HCT116 (cell line): ENCODE results near the gene CDH4. TPM values are rescaled to one million over a fixed set of nuclear protein-coding genes. Genes with fewer than 3 reads are reported as not detected.

Source experiments
- ATAC-seq: fragments of 200-7000 bp; cut with Tn5 transposase; 2 replicates; pipeline ENCODE4 v1.9.1; 2020; ENCODE audit warnings: mild to moderate bottlenecking, moderate library complexity
- BruUV-seq: library from RNA; stranded (reverse); fragments of 400-500 nt; replicated peaks from 2 replicates; lab custom pipeline; 2021; lab: Mats Ljungman, UMichigan
- CTCF ChIA-PET: fragments of 300-600 bp; sonication (Branson Sonifier 250); formaldehyde crosslinking; loops from one replicate; lab custom pipeline; 2021; ENCODE audit warnings: antibody characterized with exemption; lab: Charles Lee
- POLR2A ChIA-PET: fragments of 300-600, 350-600 bp; sonication (Branson Sonifier 250); formaldehyde crosslinking; loops from one replicate; lab custom pipeline; 2021; ENCODE audit warnings: antibody characterized with exemption; lab: Charles Lee
- RAD21 ChIA-PET, 2 experiments: fragments of 300-600 bp; sonication (Branson Sonifier 250); formaldehyde crosslinking; loops; one replicate each; lab custom pipeline; 2023; ENCODE audit warnings: low total read pairs in 2 of 2; ENCODE audit not compliant: uncharacterized antibody in 2 of 2, unreplicated experiment in 2 of 2, low non-redundant PET in 1 of 2; lab: Charles Lee
- DNase-seq: peaks from one replicate; pipeline ENCODE4 v3.0.0-alpha.2; 2010; ENCODE audit warnings: low read depth, low spot score
- H2AFZ ChIP-seq: fragments of 200-600 bp; shearing (Covaris generic), sonication (generic); 2 replicates; pipeline ENCODE4 v1.6.1; 2017; ENCODE audit warnings: low read depth, mixed run types, mixed read lengths, antibody characterized with exemption, low read length; ENCODE audit not compliant: poor library complexity, severe bottlenecking
- H3K27ac ChIP-seq: 2 replicates; pipeline ENCODE4 v1.5.1; 2012; ENCODE audit warnings: low read depth, low read length
- H3K27me3 ChIP-seq: fragments of 200-600 bp; sonication (generic); 2 replicates; pipeline ENCODE4 v1.6.1; 2016; ENCODE audit warnings: mixed run types, low read length, mixed read lengths; ENCODE audit not compliant: insufficient read depth
- H3K36me3 ChIP-seq, 2 experiments: fragments of 200-500 bp in 1 of 2; fragments of 200-600 bp in 1 of 2; sonication (Bioruptor generic) in 1 of 2; sonication (generic) in 1 of 2; 2 replicates each; pipeline versions ENCODE4 v1.5.1 to v1.6.1; 2014 to 2016; ENCODE audit warnings: low read length in 2 of 2, inconsistent platforms in 1 of 2, mixed read lengths in 1 of 2, mixed run types in 1 of 2; ENCODE audit not compliant: insufficient read depth in 2 of 2, control insufficient read depth in 1 of 2
- H3K4me1 ChIP-seq, 2 experiments: fragments of 200-600 bp in 1 of 2; sonication (generic) in 1 of 2; 2 replicates each; pipeline versions ENCODE4 v1.5.1 to v1.6.1; 2012 to 2017; ENCODE audit warnings: low read length in 2 of 2, inconsistent platforms in 1 of 2, mild to moderate bottlenecking in 1 of 2, mixed read lengths in 1 of 2, mixed run types in 1 of 2, moderate library complexity in 1 of 2; ENCODE audit not compliant: insufficient read depth in 2 of 2, control insufficient read depth in 1 of 2
- H3K4me2 ChIP-seq: fragments of 200-600 bp; sonication (generic); 2 replicates; pipeline ENCODE4 v1.6.1; 2017; ENCODE audit warnings: mixed run types, low read length, mixed read lengths
- H3K4me3 ChIP-seq, 2 experiments: fragments of 200-600 bp in 1 of 2; sonication (generic) in 1 of 2; replicated peaks in 1 of 2; 2 replicates each; pipeline ENCODE4 v1.5.1; 2011 to 2016; ENCODE audit warnings: low read length in 2 of 2, control low read depth in 1 of 2, low read depth in 1 of 2, mild to moderate bottlenecking in 1 of 2, mixed read lengths in 1 of 2, mixed run types in 1 of 2
- H3K79me2 ChIP-seq: fragments of 200-600 bp; sonication (generic); 2 replicates; pipeline ENCODE4 v1.6.1; 2017; ENCODE audit warnings: mild to moderate bottlenecking, mixed run types, low read length, moderate library complexity, mixed read lengths; ENCODE audit not compliant: insufficient read depth
- H3K9ac ChIP-seq: fragments of 200-600 bp; sonication (generic); 2 replicates; pipeline ENCODE4 v1.6.1; 2016; ENCODE audit warnings: low read length, mixed read lengths
- H3K9me2 ChIP-seq: fragments of 200-600 bp; sonication (generic), shearing (Covaris generic); 2 replicates; pipeline ENCODE4 v1.6.1; 2017; ENCODE audit warnings: mixed run types, mild to moderate bottlenecking, moderate library complexity; ENCODE audit not compliant: insufficient read depth
- H3K9me3 ChIP-seq, 2 experiments: fragments of 200-500 bp in 1 of 2; fragments of 200-600 bp in 1 of 2; sonication (Bioruptor generic) in 1 of 2; sonication (generic) in 1 of 2; 2 replicates each; pipeline ENCODE4 v1.6.1; 2014 to 2017; ENCODE audit warnings: low read length in 2 of 2, mixed read lengths in 2 of 2, inconsistent platforms in 1 of 2, low read depth in 1 of 2, mild to moderate bottlenecking in 1 of 2, mixed run types in 1 of 2, moderate library complexity in 1 of 2; ENCODE audit not compliant: control insufficient read depth in 1 of 2, insufficient read depth in 1 of 2
- H4K20me1 ChIP-seq: fragments of 200-600 bp; sonication (generic), shearing (Covaris generic); 2 replicates; pipeline ENCODE4 v1.6.1; 2017; ENCODE audit warnings: mixed run types, mild to moderate bottlenecking, moderate library complexity; ENCODE audit not compliant: insufficient read depth
- ATF3 ChIP-seq: IDR thresholded peaks from 2 replicates; pipeline ENCODE4 v1.6.1; 2012
- CBX3 ChIP-seq: IDR thresholded peaks from 2 replicates; pipeline ENCODE4 v1.6.1; 2012; ENCODE audit warnings: low read depth
- CEBPB ChIP-seq: IDR thresholded peaks from 2 replicates; pipeline ENCODE4 v1.6.1; 2012; ENCODE audit warnings: low read depth
- CTCF ChIP-seq, 3 experiments: fragments of 200-600 bp in 1 of 3; sonication (generic) in 1 of 3; IDR thresholded peaks in 2 of 3; conservative IDR thresholded peaks in 1 of 3; 2 replicates each; pipeline ENCODE4 v1.5.1; 2012 to 2017; ENCODE audit warnings: low read depth in 2 of 3, low read length in 2 of 3, antibody characterized with exemption in 1 of 3, borderline replicate concordance in 1 of 3, control low read depth in 1 of 3, mild to moderate bottlenecking in 1 of 3, mixed read lengths in 1 of 3, mixed run types in 1 of 3, moderate library complexity in 1 of 3; ENCODE audit not compliant: insufficient read depth in 1 of 3
- EGR1 ChIP-seq: IDR thresholded peaks from 2 replicates; pipeline ENCODE4 v1.6.1; 2012; ENCODE audit warnings: low read depth
- ELF1 ChIP-seq: IDR thresholded peaks from 2 replicates; pipeline ENCODE4 v1.6.1; 2012; ENCODE audit warnings: low read depth, borderline replicate concordance
- EZH2 ChIP-seq: fragments of 200-600 bp; sonication (generic); IDR thresholded peaks from 2 replicates; pipeline ENCODE4 v1.6.1; 2017; ENCODE audit warnings: antibody characterized with exemption, mixed run types
- EZH2phosphoT487 ChIP-seq: fragments of 200-600 bp; IDR thresholded peaks from 2 replicates; pipeline ENCODE4 v1.6.1; 2018; ENCODE audit warnings: antibody characterized with exemption, borderline replicate concordance
- FOSL1 ChIP-seq: IDR thresholded peaks from 2 replicates; pipeline ENCODE4 v1.6.1; 2012; ENCODE audit warnings: low read depth
- MAX ChIP-seq: IDR thresholded peaks from 2 replicates; pipeline ENCODE4 v1.6.1; 2012
- POLR2A ChIP-seq: IDR thresholded peaks from 2 replicates; pipeline ENCODE4 v1.7.0; 2011; ENCODE audit warnings: borderline replicate concordance; ENCODE audit not compliant: insufficient read depth, insufficient read length; ENCODE audit errors: extremely low read depth
- RAD21 ChIP-seq: IDR thresholded peaks from 2 replicates; pipeline ENCODE4 v1.6.1; 2012; ENCODE audit warnings: low read depth, mild to moderate bottlenecking
- REST ChIP-seq: IDR thresholded peaks from 2 replicates; pipeline ENCODE4 v1.6.1; 2012; ENCODE audit warnings: low read depth
- SIN3A ChIP-seq: IDR thresholded peaks from 2 replicates; pipeline ENCODE4 v1.6.1; 2012; ENCODE audit warnings: low read depth
- SP1 ChIP-seq: IDR thresholded peaks from 2 replicates; pipeline ENCODE4 v1.6.1; 2012; ENCODE audit warnings: low read depth
- TCF7L2 ChIP-seq: IDR thresholded peaks from 2 replicates; pipeline ENCODE4 v1.7.0; 2011; ENCODE audit warnings: borderline replicate concordance, inconsistent platforms; ENCODE audit not compliant: insufficient read depth, insufficient read length; ENCODE audit errors: extremely low read depth
- YY1 ChIP-seq: IDR thresholded peaks from 2 replicates; pipeline ENCODE4 v1.6.1; 2011; ENCODE audit warnings: low read length, low read depth, moderate library complexity, mild to moderate bottlenecking; ENCODE audit not compliant: insufficient replicate concordance; ENCODE audit errors: extremely low read depth
- ZBTB33 ChIP-seq: IDR thresholded peaks from 2 replicates; pipeline ENCODE4 v1.6.1; 2011; ENCODE audit warnings: mild to moderate bottlenecking, low read length, moderate library complexity; ENCODE audit not compliant: insufficient replicate concordance; ENCODE audit errors: extremely low read depth
- ZFX ChIP-seq: fragments of 450-650 bp; IDR thresholded peaks from 2 replicates; pipeline ENCODE4 v1.6.1; 2017
- ZNF274 ChIP-seq: fragments of 200-500 bp; sonication (Bioruptor generic); IDR thresholded peaks from 2 replicates; pipeline ENCODE4 v1.6.1; 2014; ENCODE audit warnings: mild to moderate bottlenecking, low read depth, low read length, inconsistent platforms
- intact Hi-C: fragments of 100-400 bp; cut with micrococcal nuclease; formaldehyde crosslinking; loops from 2 replicates; pipeline ENCODE4 v1.10.0; 2022
- total RNA-seq: library from RNA; stranded (reverse); gene quantifications from one replicate; pipeline ENCODE4 v1.2.1, GENCODE V29; 2021; ENCODE audit not compliant: unreplicated experiment

CDH4 gene
- total RNA-seq, 1 experiment from 2014 or later: not detected

- Histone ChIP-seq H3K36me3 (peaks cover 0 to 8% of the 10 kb centered on the region in 2 experiments; a peak in 2 of 4 replicates), H3K79me2 (no peaks in the 10 kb centered on the region; the same call in 1 of the 2 replicates), H3K4me3 (no peak overlapping the region), H3K9me2 (no peaks in the 10 kb centered on the region), H4K20me1 (no peaks in the 10 kb centered on the region), H3K9ac (no peak overlapping the region), H3K4me2 (no peak overlapping the region), H2AFZ (no peak overlapping the region), H3K9me3 (no peaks in the 10 kb centered on the region), H3K27me3 (no peaks in the 10 kb centered on the region), H3K27ac (no peak overlapping the region), H3K4me1 (no peaks in the 10 kb centered on the region)
- TF ChIP-seq ELF1 (no peak), CEBPB (no peak), ATF3 (no peak), POLR2A (no peak), YY1 (no peak), EGR1 (no peak), TCF7L2 (no peak), EZH2phosphoT487 (no peak), ZFX (no peak), CTCF (IDR thresholded peaks at IDR 0.05 in 2 of 3, conservative IDR thresholded peaks at IDR 0.05 in 1 of 3; ENCODE audit: borderline replicate concordance in 1 of 3, insufficient read depth in 1 of 3, low read depth in 2 of 3, low read length in 2 of 3) (no peak), CBX3 (no peak), EZH2 (no peak), SIN3A (no peak), ZNF274 (no peak), FOSL1 (no peak), RAD21 (no peak), MAX (no peak), SP1 (no peak), REST (no peak), ZBTB33 (no peak)
- DNase-seq (no peak), ATAC-seq (no peak)
- intact Hi-C loops: no loop called here
- POLR2A ChIA-PET: no interaction called here
- CTCF ChIA-PET: no interaction called here
- RAD21 ChIA-PET: no interaction called here
- no TSS peak for BruUV-seq
Observed at GRCh38 chr20:61976644-61977418, 724.8 kb downstream of the CDH4 start.
